ENCODE data around the gene SFXN2. TPM values are rescaled to one million over a fixed set of nuclear protein-coding genes. Genes with fewer than 3 reads are reported as not detected.
"Not testable (repeated sequence)": the region's sequence is repeated elsewhere in the genome, so short reads cannot be mapped to it uniquely, and the experiment has no call there.

The SFXN2 gene
- total RNA-seq, 1 experiment from 2014 or later, result 2.0 TPM

- not testable (repeated sequence) for DNase-seq (ENCODE audit: extremely low read depth, low read depth)
Measured at GRCh38 chr10:102716900-102717565, 2.6 kb downstream of the SFXN2 start.

- no peak for DNase-seq (ENCODE audit: extremely low read depth, low read depth)
Measured at GRCh38 chr10:102718220-102718619, 3.8 kb downstream of the SFXN2 start.

GRCh38 chr10:102720337-102720736 lies 5.9 kb downstream of the SFXN2 start:
- DNase-seq (ENCODE audit: extremely low read depth, low read depth), result no peak

- no peak for DNase-seq (ENCODE audit: extremely low read depth, low read depth)
Measured at GRCh38 chr10:102720775-102721301, 6.4 kb downstream of the SFXN2 start.

GRCh38 chr10:102721954-102722353 lies 7.5 kb downstream of the SFXN2 start:
- no peak for DNase-seq (ENCODE audit: extremely low read depth, low read depth)

GRCh38 chr10:102723989-102724388 lies 9.6 kb downstream of the SFXN2 start:
- DNase-seq (ENCODE audit: extremely low read depth, low read depth), result no peak

GRCh38 chr10:102726274-102726673 lies 11.8 kb downstream of the SFXN2 start:
- no peak for DNase-seq (ENCODE audit: extremely low read depth, low read depth)

GRCh38 chr10:102727037-102727818 lies 12.8 kb downstream of the SFXN2 start:
- no peak for DNase-seq (ENCODE audit: extremely low read depth, low read depth)

GRCh38 chr10:102729029-102730026 lies 14.9 kb downstream of the SFXN2 start:
- peak; percentile 75 for DNase-seq (ENCODE audit: extremely low read depth, low read depth)

- no peak for DNase-seq (ENCODE audit: extremely low read depth, low read depth)
Measured at GRCh38 chr10:102731222-102731800, 16.9 kb downstream of the SFXN2 start.

- no peak for DNase-seq (ENCODE audit: extremely low read depth, low read depth)
Measured at GRCh38 chr10:102732661-102733060, 18.2 kb downstream of the SFXN2 start.

GRCh38 chr10:102735065-102735562 lies 20.7 kb downstream of the SFXN2 start:
- DNase-seq (ENCODE audit: extremely low read depth, low read depth), result no peak

- DNase-seq (ENCODE audit: extremely low read depth, low read depth), result no peak
Measured at GRCh38 chr10:102738692-102739121, 24.3 kb downstream of the SFXN2 start.

GRCh38 chr10:102740229-102740628 lies 25.8 kb downstream of the SFXN2 start:
- DNase-seq (ENCODE audit: extremely low read depth, low read depth), result no peak

- DNase-seq (ENCODE audit: extremely low read depth, low read depth), result no peak
Measured at GRCh38 chr10:102741726-102742237, 27.3 kb downstream of the SFXN2 start.

GRCh38 chr10:102742313-102742712 lies 27.9 kb downstream of the SFXN2 start:
- DNase-seq (ENCODE audit: extremely low read depth, low read depth), result not testable (repeated sequence)

- DNase-seq (ENCODE audit: extremely low read depth, low read depth), result no peak
Measured at GRCh38 chr10:102743078-102743587, 28.7 kb downstream of the SFXN2 start.

- DNase-seq (ENCODE audit: extremely low read depth, low read depth), result peak; percentile 100
Measured at GRCh38 chr10:102743588-102744373, 29.3 kb downstream of the SFXN2 start, which contains the start of gene WBP1L. Gene WBP1L, plus strand, starts transcription at chr10:102743948. Its CDS starts 106 bp downstream, at chr10:102744054.
